PC-3 (cell line): ENCODE measurements around the gene PCBD1. TPM values are rescaled to one million over a fixed set of nuclear protein-coding genes. Genes with fewer than 3 reads are reported as not detected.

Source experiments
- ATAC-seq: fragments of 200-7000 bp; cut with Tn5 transposase; 2 replicates; pipeline ENCODE4 v1.9.1; 2020; ENCODE audit warnings: mild to moderate bottlenecking, moderate library complexity
- Bru-seq: library from RNA; stranded (reverse); fragments of 400-500 nt; gene quantifications from one replicate; lab custom pipeline; 2021; lab: Mats Ljungman, UMichigan
- BruChase-seq, 2 experiments: library from RNA; stranded (reverse); fragments of 400-500 nt; gene quantifications; one replicate each; lab custom pipeline; 2021; lab: Mats Ljungman, UMichigan
- BruUV-seq: library from RNA; stranded (reverse); fragments of 400-500 nt; replicated peaks from 2 replicates; lab custom pipeline; 2021; lab: Mats Ljungman, UMichigan
- CTCF ChIA-PET: fragments of 300-600 bp; sonication (Branson Sonifier 250); formaldehyde crosslinking; loops from one replicate; lab custom pipeline; 2022; ENCODE audit warnings: antibody characterized with exemption; lab: Charles Lee
- POLR2A ChIA-PET: fragments of 300-600 bp; sonication (Branson Sonifier 250); formaldehyde crosslinking; loops from one replicate; lab custom pipeline; 2022; ENCODE audit warnings: antibody characterized with exemption; ENCODE audit not compliant: unreplicated experiment; lab: Charles Lee
- DNase-seq: peaks from one replicate; pipeline ENCODE4 v3.0.0-alpha.2; 2015
- H2AFZ ChIP-seq: fragments of 300-600 bp; sonication (generic); 2 replicates; pipeline ENCODE4 v1.6.0; 2016; ENCODE audit warnings: antibody characterized with exemption, low read length
- H3F3A ChIP-seq: fragments of 300-600 bp; sonication (generic); one replicate; pipeline ENCODE4 v1.6.0; 2017; ENCODE audit warnings: antibody characterized with exemption, low read length, control low read depth, mild to moderate bottlenecking; ENCODE audit not compliant: unreplicated experiment
- H3K27ac ChIP-seq: fragments of 300-600 bp; sonication (generic); 2 replicates; pipeline ENCODE4 v1.5.1; 2016; ENCODE audit warnings: mild to moderate bottlenecking, low read length
- H3K27me3 ChIP-seq: fragments of 300-600 bp; sonication (generic); 2 replicates; pipeline ENCODE4 v1.6.1; 2016; ENCODE audit warnings: low read length, mixed read lengths
- H3K36me3 ChIP-seq: fragments of 300-600 bp; sonication (generic); 2 replicates; pipeline ENCODE4 v1.6.1; 2016; ENCODE audit warnings: low read depth, mixed run types, low read length, mixed read lengths
- H3K4me1 ChIP-seq: fragments of 300-600 bp; sonication (generic); 2 replicates; pipeline ENCODE4 v1.5.1; 2016; ENCODE audit warnings: low read length; ENCODE audit not compliant: insufficient read depth
- H3K4me2 ChIP-seq: fragments of 300-600 bp; sonication (generic); 2 replicates; pipeline ENCODE4 v1.6.0; 2016; ENCODE audit warnings: low read length
- H3K4me3 ChIP-seq: fragments of 300-600 bp; sonication (generic); 2 replicates; pipeline ENCODE4 v1.5.1; 2016; ENCODE audit warnings: mild to moderate bottlenecking, low read length, mixed read lengths
- H3K79me2 ChIP-seq: fragments of 300-600 bp; sonication (generic); 2 replicates; pipeline ENCODE4 v1.6.1; 2017; ENCODE audit warnings: low read length, mixed read lengths
- H3K9ac ChIP-seq: fragments of 300-600 bp; sonication (generic); 2 replicates; pipeline ENCODE4 v1.6.0; 2016; ENCODE audit warnings: mild to moderate bottlenecking, low read length
- H3K9me2 ChIP-seq: fragments of 300-600 bp; sonication (generic); replicated peaks from 2 replicates; pipeline ENCODE4 v1.6.1; 2016; ENCODE audit warnings: mixed run types, low read length, mixed read lengths
- H3K9me3 ChIP-seq: fragments of 300-600 bp; sonication (generic); 2 replicates; pipeline ENCODE4 v1.6.1; 2016; ENCODE audit warnings: low read length, mixed read lengths
- H4K20me1 ChIP-seq: fragments of 300-600 bp; sonication (generic); 2 replicates; pipeline ENCODE4 v1.6.1; 2016; ENCODE audit warnings: low read length, mixed read lengths
- EZH2 ChIP-seq: fragments of 300-600 bp; sonication (generic); IDR thresholded peaks from one replicate; pipeline ENCODE4 v1.6.1; 2017; ENCODE audit warnings: antibody characterized with exemption, mild to moderate bottlenecking, low read length; ENCODE audit not compliant: unreplicated experiment
- EZH2phosphoT487 ChIP-seq: fragments of 300-600 bp; sonication (generic); IDR thresholded peaks from 2 replicates; pipeline ENCODE4 v1.6.1; 2018; ENCODE audit warnings: mild to moderate bottlenecking, antibody characterized with exemption, low read length, borderline replicate concordance
- intact Hi-C: fragments of 100-400 bp; cut with micrococcal nuclease; formaldehyde crosslinking; loops from 2 replicates; pipeline ENCODE4 v1.9.0; 2023
- long read RNA-seq: library from polyadenylated mRNA; unstranded; transcript quantifications from one replicate; pipeline ENCODE4 v2.0.0, GENCODE V29; 2021; ENCODE audit not compliant: unreplicated experiment
- total RNA-seq: library from RNA; depleted of rRNA; stranded (reverse); fragments of >200 nt; gene quantifications from 2 replicates; pipeline ENCODE4 v1.2.3, GENCODE V29; 2014; rRNA removed
- TF ChIP-seq, protein P1 (sequence below): fragments of 300-600 bp; sonication (generic); conservative IDR thresholded peaks from 2 replicates; pipeline ENCODE4 v1.5.1; 2017; ENCODE audit warnings: antibody characterized with exemption, low read depth, mild to moderate bottlenecking, low read length

Gene PCBD1
- total RNA-seq (277 and 283 TPM in 2 replicates), Bru-seq, nascent RNA (percentile 91 among the genes with signal in this experiment), BruChase-seq, experiment 1, labeled RNA remaining after a 6-hour chase (percentile 87 among the genes with signal in this experiment), BruChase-seq, experiment 2, labeled RNA remaining after a 2-hour chase (percentile 78 among the genes with signal in this experiment)
- long read RNA-seq, transcript PCBD1-202 (4 exons, 732 nt) = minor isoform, 8 of 112 reads
- long read RNA-seq, transcript PCBD1-201 (4 exons, 1,006 nt) = major isoform, 74 of 112 reads
- long read RNA-seq, partial matches to known transcripts = 8 of 112 reads
- long read RNA-seq, other reads (novel, unspliced or antisense) = 20 of 112 reads

DNA sequence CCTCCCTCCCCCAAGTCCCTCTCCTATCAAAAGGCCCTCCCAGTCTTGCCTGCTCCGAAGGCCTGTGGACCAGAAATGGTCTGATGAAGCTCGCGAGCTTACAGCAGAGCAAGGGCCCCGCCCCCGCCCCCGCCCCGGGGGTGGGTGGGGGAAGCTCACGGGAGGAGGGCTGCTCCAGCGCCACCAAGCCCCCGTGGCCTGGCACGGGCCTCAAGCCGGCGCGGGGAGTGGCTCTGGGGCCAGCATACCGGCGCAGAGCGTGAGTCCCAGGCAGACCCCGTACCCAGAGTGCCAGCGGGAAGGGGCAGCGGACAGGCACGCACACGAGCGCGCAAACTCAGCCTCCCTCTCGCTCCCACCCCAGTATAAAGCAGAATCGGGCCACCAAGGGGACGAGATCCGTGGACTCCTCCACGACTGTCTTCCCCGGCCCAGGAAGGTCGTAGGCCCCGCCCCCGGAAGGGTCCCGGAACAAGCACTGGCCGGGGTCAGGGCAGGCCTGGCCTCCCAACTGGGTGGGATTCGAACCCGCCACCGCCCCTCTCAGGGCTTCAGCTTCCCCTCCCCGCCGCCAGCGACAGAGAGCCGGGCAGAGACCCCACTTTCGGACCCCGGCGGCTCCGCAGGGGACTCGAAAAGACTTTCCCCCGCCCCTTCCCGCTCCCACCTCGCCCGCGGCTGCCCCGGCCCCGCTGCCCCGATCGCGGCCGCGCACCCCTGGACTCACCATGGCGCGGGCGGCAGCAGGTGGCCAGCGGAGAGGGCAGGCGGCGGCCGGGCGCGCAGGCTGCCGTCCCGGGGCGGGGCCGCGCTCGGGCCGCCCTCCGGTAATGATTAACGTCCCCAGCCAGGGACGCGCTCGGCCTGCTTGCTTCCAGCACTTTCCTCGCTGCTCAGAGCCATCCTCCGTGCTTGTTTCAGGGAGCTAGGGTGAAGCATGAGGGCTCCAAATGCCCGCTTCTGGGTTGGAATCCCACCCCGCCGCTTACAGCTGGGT lies at the start of gene PCBD1:
TSS of gene PCBD1 (minus strand) at position 762 of the 997 bp plus-strand sequence. CDS start at position 730, 32 bp downstream.
- H3F3A ChIP-seq = no peaks in the 10 kb centered on the region
- peak within 1 kb of the TSS; percentile 85 for H3K9ac ChIP-seq
- peak within 1 kb of the TSS; percentile 94 for H2AFZ ChIP-seq
- no peaks in the 10 kb centered on the region for H3K27me3 ChIP-seq
- intact Hi-C loops = no loop called here
- H3K4me1 ChIP-seq = peaks cover 31% of the 10 kb centered on the region
- peak within 1 kb of the TSS; percentile 86 for H3K4me3 ChIP-seq
- H3K27ac ChIP-seq = peak within 1 kb of the TSS; percentile 47
- no peaks in the 10 kb centered on the region for H3K9me2 ChIP-seq
- H3K4me2 ChIP-seq = peak within 1 kb of the TSS; percentile 86
- POLR2A ChIA-PET = interaction anchor here (0.5 to 0.6 kb wide), 4 partner anchors 16 to 434 kb away, joined by 3 to 31 read pairs (median 6); no protein-coding TSS in a partner anchor
- CTCF ChIA-PET = interaction anchor here (0.9 to 1.5 kb wide), 2 partner anchors 15 to 127 kb away, joined by 3 to 10 read pairs; no protein-coding TSS in a partner anchor
- TF ChIP-seq, protein P1, sequence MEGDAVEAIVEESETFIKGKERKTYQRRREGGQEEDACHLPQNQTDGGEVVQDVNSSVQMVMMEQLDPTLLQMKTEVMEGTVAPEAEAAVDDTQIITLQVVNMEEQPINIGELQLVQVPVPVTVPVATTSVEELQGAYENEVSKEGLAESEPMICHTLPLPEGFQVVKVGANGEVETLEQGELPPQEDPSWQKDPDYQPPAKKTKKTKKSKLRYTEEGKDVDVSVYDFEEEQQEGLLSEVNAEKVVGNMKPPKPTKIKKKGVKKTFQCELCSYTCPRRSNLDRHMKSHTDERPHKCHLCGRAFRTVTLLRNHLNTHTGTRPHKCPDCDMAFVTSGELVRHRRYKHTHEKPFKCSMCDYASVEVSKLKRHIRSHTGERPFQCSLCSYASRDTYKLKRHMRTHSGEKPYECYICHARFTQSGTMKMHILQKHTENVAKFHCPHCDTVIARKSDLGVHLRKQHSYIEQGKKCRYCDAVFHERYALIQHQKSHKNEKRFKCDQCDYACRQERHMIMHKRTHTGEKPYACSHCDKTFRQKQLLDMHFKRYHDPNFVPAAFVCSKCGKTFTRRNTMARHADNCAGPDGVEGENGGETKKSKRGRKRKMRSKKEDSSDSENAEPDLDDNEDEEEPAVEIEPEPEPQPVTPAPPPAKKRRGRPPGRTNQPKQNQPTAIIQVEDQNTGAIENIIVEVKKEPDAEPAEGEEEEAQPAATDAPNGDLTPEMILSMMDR = 0 out of 2 replicates have a peak, but pooled peaks have one; percentile 9
- TF ChIP-seq EZH2 = no peak
- peaks cover 25% of the 10 kb centered on the region for H3K36me3 ChIP-seq
- peak; percentile 92 for DNase-seq
- peaks cover 5% of the 10 kb centered on the region; the same call in 1 of the 2 replicates for H4K20me1 ChIP-seq
- peak; percentile 91 for ATAC-seq
- no TSS peak for BruUV-seq
- peaks cover 41% of the 10 kb centered on the region for H3K79me2 ChIP-seq
- no peaks in the 10 kb centered on the region for H3K9me3 ChIP-seq

DNA sequence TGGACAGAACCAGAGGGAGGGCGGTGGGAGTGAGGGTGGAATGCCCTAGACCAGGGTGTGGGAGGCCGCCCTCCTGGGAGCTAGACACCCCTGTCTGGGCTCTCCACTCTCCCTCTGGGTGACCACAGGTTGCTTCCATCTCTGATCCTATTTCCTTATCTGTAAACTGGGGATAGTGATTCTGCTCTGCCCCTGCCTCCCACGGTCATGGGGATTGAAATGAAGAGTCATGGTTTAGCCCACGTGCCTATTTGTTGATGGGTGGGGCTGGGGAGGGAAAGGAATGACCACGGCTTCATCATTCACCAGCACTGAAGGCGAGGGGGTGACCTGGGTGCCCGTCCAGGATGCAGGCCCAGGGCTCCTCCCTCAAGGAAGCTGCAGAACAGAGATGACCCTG lies 49.3 kb upstream of the PCBD1 start:
- Histone ChIP-seq H3K79me2 (no peaks in the 10 kb centered on the region), H2AFZ (no peak overlapping the region), H3K9me2 (no peaks in the 10 kb centered on the region), H3K27me3 (no peaks in the 10 kb centered on the region), H3K4me2 (no peak overlapping the region), H4K20me1 (no peaks in the 10 kb centered on the region), H3K36me3 (no peaks in the 10 kb centered on the region), H3K27ac (no peak overlapping the region), H3K4me1 (0 out of 2 replicates have a peak, but pooled peaks cover 2% of the 10 kb centered on the region), H3K9ac (no peak overlapping the region), H3F3A (no peaks in the 10 kb centered on the region), H3K9me3 (no peaks in the 10 kb centered on the region), H3K4me3 (no peak overlapping the region)
- ATAC-seq = no peak
- POLR2A ChIA-PET = no interaction called here
- DNase-seq = no peak
- CTCF ChIA-PET = no interaction called here
- TF ChIP-seq, protein P1 = no peak
- TF ChIP-seq EZH2phosphoT487 = no peak
- TF ChIP-seq EZH2 = no peak
- intact Hi-C loops = loop anchor here (10.0 kb wide), 1 partner anchor 107 kb away; no protein-coding TSS in a partner anchor
- BruUV-seq = no TSS peak
